NCI-H146 treated with DMSO at 0.1 percent for 48 hours (cell line): ENCODE data around the gene ELK4.

Experiments used
- DNase-seq: peaks from one replicate; lab custom pipeline; 2025; ENCODE audit not compliant: unreplicated experiment; lab: John Stamatoyannopoulos, UW

The ELK4 gene

GRCh38 chr1:205568135-205568468 lies 63.7 kb downstream of the ELK4 start:
- no peak for DNase-seq

DNA sequence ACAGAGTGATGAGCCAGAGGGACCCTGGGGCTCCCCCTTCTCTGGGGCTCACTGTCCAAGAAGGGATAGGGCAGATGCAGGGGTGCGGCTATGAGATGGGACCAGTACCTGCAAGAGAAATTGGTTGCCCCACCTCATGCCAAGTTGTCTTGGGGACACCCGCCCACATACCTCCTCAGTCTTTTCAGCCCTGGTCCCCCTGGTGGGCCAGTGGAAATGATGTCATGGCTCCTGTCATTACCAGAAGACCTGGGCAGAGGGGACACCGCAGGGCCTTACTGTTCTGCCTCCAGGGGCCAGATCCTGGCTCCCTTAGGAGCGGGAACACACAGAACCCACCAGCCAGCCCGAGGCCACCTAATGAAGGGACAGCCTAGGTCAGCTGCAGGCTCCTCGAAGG lies 64.1 kb downstream of the ELK4 start:
- DNase-seq: no peak

DNA sequence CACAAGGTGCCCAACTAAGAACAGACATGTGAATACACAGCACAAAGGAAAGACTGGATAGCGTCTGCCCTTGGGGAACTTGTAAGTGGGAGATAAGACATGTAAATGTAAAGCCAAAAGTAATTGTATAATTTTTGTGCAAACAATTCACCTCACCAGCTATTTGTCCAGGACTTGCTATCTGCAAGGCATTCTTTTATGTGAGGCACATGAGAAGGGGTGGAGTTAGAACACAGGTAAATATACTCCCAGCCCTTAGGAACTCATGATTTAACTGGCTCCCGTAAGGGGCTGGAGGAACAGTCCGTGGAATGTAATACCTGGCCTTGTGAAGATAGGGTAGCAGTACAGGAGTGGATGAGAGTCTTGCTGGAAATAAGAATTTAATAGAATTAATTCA lies 66.0 kb downstream of the ELK4 start:
- peak; percentile 85 for DNase-seq

- no peak for DNase-seq
These were observed 67.8 kb downstream of the ELK4 start for GRCh38 chr1:205563927-205564441.

DNA sequence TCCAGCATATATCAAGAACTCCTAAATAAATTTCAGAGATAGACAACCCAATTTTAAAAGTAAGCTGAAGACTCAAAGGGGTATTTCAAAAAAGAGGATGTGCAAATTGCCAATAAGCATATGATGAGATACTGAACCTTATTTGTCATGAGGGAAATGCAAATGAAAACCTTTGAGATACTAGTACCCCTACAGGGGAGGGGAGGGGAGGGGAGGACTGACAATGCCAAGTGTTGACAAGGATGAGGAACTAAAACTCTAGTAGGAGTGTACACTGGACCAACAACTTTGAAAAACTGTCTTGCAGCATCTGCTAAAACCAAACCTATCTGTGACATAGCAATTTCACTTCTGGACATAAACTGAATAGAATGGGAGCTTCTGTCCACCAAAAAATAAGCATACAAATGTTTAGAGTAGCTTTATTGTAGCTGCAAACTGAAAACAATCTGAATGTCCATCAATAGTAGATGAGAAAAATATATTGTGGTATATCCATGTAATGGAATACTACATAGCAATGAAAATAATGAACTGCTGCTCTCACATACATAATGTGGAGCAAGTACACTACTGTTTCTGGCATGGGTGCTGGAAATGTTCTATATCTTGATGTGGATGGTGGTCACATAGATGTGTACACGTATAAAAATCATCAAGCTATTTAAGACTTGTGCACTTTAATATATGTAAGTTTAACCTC lies 70.2 kb downstream of the ELK4 start:
- no peak for DNase-seq
